HG03066 (cell line): ENCODE data around the gene PIBF1.
"Not testable (repeated sequence)": the region's sequence is repeated elsewhere in the genome, so short reads cannot be mapped to it uniquely, and the experiment has no call there.

Experiments
- ATAC-seq: cut with Tn5 transposase; IDR thresholded peaks from one replicate; pipeline ENCODE4 v1.9.1; 2021; ENCODE audit warnings: low read depth; ENCODE audit not compliant: unreplicated experiment

PIBF1 gene

GRCh38 chr13:72781451-72782439 is at the start of gene PIBF1, which contains the start of gene DIS3:
Gene PIBF1, plus strand, starts transcription at chr13:72782133. Its CDS starts 1,337 bp downstream, at chr13:72783470.
Gene DIS3, minus strand, starts transcription at chr13:72781900. Its CDS starts 68 bp downstream, at chr13:72781832.
- ATAC-seq: peak; percentile 96

GRCh38 chr13:72737033-72737432 is 44.9 kb upstream of the PIBF1 start:
- no peak for ATAC-seq

GRCh38 chr13:72740015-72740414 is 41.9 kb upstream of the PIBF1 start:
- ATAC-seq: no peak

GRCh38 chr13:72745260-72745659 is 36.7 kb upstream of the PIBF1 start:
- ATAC-seq: no peak

- no peak for ATAC-seq
Measured at GRCh38 chr13:72751220-72751619, 30.7 kb upstream of the PIBF1 start.

GRCh38 chr13:72754111-72754510 is 27.8 kb upstream of the PIBF1 start:
- no peak for ATAC-seq

- no peak for ATAC-seq
Measured at GRCh38 chr13:72757792-72758535, 24.0 kb upstream of the PIBF1 start.

- no peak for ATAC-seq
Measured at GRCh38 chr13:72760189-72760588, 21.7 kb upstream of the PIBF1 start.

GRCh38 chr13:72763411-72763810 is 18.5 kb upstream of the PIBF1 start:
- no peak for ATAC-seq

- ATAC-seq: no peak
Measured at GRCh38 chr13:72774019-72774418, 7.9 kb upstream of the PIBF1 start.

GRCh38 chr13:72782717-72783116 is 784 bp downstream of the PIBF1 start:
- ATAC-seq: no peak

GRCh38 chr13:72784679-72785078 is 2.7 kb downstream of the PIBF1 start:
- ATAC-seq: not testable (repeated sequence)

GRCh38 chr13:72788831-72789230 is 6.9 kb downstream of the PIBF1 start:
- no peak for ATAC-seq

GRCh38 chr13:72792640-72793039 is 10.7 kb downstream of the PIBF1 start:
- no peak for ATAC-seq

- no peak for ATAC-seq
Measured at GRCh38 chr13:72798817-72799216, 16.9 kb downstream of the PIBF1 start.

GRCh38 chr13:72804301-72804700 is 22.4 kb downstream of the PIBF1 start:
- ATAC-seq: no peak

GRCh38 chr13:72805676-72806346 is 23.9 kb downstream of the PIBF1 start:
- no peak for ATAC-seq

- not testable (repeated sequence) for ATAC-seq
Measured at GRCh38 chr13:72806514-72806913, 24.6 kb downstream of the PIBF1 start.

GRCh38 chr13:72808917-72809500 is 27.1 kb downstream of the PIBF1 start:
- no peak for ATAC-seq

- no peak for ATAC-seq
Measured at GRCh38 chr13:72820156-72820897, 38.4 kb downstream of the PIBF1 start.
